Measurements from ENCODE around the gene PCSK9.

PCSK9 gene

DNA sequence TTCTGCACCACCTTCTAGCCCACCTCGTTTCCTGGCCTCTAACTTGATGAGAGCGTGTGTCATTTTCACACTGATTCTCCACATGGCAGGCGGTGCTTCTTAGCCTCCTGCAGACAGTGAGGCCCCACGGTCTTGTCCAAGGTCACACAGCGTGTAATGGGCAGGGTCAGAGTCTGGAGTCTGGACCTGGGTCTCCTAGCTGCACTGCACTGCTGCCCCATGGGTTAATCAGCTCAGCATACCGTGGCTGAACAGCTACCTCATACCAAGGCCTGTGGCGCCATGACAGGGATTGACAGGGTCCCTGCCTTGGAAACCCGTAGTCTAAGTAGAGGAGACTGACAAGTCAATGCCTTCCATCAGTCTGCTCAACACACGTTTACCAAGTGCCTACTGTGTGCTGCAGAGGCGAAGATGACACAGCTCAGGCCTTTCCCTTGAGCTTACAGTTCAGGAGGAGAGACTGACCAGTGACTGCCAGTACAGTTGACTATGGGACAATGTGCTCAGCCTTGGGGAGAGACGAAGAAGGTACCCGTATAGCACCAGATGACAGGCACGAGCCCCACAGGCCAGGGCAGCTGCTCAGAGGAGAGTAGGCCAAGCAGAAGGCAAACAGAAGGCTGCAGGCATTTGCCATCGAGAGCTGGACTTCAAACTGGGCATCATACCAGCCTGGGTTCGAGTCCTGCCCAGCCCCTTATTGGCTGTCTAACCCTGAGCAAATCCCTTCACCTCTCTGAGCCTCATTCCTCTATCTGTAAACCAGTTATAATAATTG, 5.5 kb downstream of the PCSK9 start:
- no peak for DNase-seq (ENCODE audit: low read depth)

- DNase-seq (ENCODE audit: low read depth): no peak
These were observed 6.1 kb downstream of the PCSK9 start for GRCh38 chr1:55045430-55045829.

DNA sequence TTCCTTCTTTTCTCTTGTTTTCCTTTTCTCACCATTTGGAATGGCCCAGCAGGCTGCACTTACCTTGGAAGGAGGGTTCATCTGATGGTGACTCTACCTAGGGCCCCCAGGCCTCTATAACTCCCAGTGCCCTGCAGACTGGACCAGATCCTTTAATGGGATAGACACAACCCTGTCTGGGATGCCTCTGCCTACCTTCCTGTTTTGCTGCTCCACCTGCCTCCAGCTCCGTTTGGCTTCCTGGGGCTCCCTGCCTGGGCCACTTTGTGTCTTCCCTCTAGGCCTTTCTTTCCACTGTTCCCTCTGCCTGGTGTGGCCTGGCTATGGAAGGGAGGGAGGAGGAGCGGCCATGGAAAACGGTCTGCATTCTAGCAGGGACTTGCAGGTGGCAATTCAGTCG, 7.5 kb downstream of the PCSK9 start:
- DNase-seq (ENCODE audit: low read depth): no peak

DNA sequence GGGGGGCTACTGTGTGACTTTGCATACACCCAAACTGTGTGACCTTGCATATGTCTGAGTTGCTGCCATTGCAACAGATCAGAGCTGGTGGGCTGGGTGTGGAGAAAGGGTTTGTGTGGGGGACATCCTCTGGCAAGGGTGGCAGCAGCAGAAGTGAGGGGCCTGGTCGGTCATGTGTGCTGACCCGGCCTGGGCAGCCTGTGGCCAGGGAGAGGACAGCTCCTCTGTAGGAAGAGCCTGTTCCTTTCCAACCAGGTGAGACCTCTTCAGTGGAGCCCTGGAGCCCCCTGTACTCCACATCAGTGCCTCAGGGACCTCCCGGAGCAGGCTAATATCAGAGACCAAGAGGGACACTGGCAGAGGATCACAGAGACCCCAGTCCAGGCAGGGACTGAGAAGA, 8.3 kb downstream of the PCSK9 start:
- DNase-seq (ENCODE audit: low read depth): no peak

DNA sequence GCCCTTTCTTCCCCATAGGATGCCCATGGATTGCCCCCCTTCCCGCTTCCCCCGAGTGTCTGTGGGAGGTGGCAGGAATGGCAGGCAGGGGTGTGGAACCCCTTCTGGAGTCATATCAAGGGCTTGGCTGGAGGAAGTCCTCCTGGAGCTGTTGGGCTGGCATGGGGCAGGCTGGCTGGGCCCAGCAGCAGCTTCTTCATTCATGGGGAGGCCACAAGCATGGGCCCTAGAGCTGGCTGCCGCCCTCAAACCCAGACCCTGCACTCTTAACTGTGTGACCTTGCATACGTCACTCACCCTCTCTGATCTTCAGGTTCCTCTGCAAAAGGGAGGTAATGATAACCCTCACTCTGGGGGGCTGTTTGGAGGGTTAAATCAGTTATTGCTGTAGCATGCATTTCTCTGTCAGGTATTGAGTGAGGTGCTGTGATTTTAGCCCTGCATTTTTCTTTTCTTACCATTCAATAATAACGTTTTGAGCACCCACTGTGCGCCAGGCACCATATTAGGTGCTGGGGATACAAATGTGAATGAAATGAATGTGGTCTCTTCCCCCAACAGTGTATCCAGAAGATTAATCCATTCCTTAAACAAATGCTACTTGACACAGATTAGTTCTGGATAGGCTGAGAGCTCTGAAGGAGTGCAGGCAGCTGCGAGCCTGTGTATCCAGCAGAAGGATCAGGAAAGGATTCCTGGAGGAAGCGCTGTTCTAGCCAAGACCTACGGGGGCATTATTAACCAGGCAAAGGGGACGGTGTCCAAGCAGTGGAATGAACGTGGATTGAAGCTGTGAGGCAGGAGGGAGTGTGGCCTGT, 9.3 kb downstream of the PCSK9 start:
- no peak for DNase-seq (ENCODE audit: low read depth)

DNA sequence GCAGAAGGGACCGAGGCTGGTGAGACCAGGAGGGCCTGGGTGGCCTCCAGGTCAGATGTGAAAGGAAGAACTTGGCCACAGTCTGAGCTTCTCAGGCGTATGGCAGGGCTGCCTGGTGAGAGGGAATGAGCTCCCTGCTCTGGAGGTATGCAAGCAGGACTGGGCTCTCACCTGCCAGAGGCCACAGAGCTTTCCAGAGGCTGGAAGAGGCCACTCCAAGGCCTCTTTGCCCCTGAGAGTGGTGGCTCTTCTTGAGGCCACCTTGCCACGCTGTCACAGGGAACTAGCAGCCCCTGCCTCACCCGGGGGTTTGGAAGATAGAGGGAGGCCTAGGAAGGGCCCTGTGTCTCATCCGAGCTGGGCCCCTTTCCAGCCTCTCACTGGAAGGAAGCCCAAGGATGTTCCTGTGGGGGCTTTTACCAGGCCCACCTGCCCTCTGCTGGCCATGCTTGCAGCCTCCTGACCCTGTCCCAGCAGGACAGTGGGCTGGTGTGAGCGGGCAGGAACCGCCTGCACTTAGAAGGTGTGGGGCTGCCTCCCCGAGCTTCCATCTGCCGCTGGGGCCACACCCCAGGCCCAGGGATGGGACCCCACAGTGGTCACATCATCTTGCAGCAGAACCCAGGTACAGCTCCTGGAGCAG, 10.0 kb downstream of the PCSK9 start:
- DNase-seq (ENCODE audit: low read depth): no peak

DNA sequence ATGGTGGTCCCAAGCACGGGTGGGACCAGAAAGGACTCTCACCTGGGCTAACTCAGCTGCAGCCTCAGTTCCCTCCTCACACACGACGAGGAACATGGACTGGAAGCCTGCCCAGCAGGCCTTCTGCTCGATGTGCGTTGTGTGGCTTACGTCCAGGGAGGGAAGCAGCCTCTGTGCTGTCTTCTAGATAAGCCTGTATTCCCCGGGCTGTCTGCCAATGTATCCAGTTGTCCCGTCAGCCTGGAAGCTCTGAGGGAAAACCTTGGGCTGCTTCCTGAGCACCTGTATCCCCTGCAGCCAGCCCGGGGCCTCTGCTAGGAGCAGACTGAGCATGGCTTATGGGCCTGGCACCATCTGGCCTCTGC, 10.5 kb downstream of the PCSK9 start:
- DNase-seq (ENCODE audit: low read depth): no peak

GRCh38 chr1:55050283-55050682, 10.9 kb downstream of the PCSK9 start:
- DNase-seq (ENCODE audit: low read depth): no peak

DNA sequence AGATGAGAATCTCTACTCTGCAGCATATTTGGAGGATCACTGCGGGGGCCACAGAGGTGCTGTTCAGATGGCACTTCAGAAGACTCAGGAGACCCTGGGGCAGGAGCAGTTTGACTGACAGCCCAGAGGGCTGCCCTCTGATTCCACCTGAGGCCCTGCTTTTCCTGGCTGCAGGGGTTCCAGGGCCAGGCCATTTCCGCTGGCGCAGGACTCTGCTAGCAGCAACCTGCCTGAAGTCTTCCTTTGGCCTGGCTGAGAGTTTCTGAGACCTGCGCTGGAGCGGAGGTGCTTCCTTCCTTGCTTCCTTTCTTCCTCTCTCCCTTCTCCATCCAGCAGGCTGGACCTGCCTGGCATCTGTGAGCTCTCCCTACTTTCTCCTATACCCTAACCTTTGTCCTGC, 11.8 kb downstream of the PCSK9 start:
- DNase-seq (ENCODE audit: low read depth): no peak

DNA sequence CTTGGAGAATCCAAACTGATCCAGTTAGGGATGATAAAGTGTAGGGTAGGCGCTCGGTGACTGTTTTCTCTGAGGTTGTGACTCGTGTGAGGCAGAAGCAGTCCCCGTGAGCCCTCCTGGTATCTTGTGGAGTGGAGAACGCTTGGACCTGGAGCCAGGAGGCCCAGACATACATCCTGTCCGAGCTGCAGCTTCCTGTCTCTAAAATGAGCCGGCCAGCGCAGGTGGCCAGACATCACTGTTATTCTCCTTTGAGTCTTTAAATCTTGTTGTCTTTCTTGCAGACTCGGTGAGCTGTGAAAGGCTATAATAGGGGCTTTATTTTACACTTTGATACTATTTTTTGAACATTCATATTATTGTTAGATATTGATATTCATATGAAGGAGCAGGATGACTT, 12.3 kb downstream of the PCSK9 start:
- DNase-seq (ENCODE audit: low read depth): no peak

DNA sequence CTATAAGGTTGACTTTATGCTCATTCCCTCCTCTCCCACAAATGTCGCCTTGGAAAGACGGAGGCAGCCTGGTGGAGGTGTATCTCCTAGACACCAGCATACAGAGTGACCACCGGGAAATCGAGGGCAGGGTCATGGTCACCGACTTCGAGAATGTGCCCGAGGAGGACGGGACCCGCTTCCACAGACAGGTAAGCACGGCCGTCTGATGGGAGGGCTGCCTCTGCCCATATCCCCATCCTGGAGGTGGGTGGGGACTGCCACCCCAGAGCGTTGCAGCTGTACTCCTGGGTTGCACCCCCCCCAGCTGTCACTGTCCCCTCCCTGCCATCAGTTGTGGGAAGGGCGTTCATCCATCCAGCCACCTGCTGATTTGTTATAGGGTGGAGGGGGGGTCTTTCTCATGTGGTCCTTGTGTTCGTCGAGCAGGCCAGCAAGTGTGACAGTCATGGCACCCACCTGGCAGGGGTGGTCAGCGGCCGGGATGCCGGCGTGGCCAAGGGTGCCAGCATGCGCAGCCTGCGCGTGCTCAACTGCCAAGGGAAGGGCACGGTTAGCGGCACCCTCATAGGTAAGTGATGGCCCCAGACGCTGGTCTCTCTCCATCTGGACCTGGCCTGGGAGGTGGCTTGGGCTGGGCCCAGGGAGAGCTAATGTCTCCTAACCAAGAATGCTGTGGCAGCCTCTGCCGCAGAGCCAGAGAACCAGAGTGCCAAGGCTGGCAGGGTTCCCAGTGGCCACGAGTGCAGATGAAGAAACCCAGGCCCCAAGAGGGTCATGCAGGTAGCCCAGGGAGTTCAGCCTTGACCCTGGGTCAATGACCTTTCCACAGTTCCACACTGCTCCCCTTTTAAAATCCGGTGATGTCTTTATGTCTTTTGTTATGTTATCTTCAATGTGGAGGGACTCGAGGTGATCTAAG, 13.1 kb downstream of the PCSK9 start:
- DNase-seq (ENCODE audit: low read depth): no peak

DNA sequence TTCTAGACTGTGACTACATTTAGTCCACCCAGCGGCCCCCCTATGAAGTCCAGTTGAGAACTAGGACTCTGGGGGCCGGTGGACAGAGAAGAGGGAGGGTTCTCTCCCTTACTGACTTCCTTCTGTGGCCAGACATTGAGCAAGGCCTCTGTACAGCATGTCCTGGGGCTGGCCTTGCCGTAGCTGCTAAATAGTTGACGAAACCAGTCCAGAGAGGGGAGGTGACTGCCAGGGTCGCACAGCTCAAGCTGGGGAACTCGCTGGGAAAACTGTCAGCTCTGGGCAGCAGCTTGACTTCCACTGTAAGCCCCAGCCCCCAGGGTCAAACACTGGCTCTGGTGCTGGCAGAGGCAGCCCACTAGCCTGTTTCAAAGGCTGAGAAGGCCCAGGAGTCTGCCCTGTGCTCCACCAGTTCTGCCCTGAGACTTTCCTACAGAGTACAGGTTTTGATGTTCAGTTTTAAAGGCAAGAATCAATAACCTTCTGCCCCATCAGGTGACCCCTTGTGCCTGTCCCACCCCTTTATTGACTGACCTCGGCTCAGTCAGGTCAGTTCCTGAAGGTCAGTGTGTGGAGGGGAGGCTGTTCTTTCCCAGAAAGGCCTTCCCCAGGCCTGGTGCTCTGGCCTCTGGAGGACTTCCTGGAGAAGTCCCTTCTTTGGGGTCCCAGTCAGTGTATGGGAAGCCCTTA, 14.1 kb downstream of the PCSK9 start:
- DNase-seq (ENCODE audit: low read depth): no peak

GRCh38 chr1:55054396-55054795, 15.0 kb downstream of the PCSK9 start:
- no peak for DNase-seq (ENCODE audit: low read depth)

DNA sequence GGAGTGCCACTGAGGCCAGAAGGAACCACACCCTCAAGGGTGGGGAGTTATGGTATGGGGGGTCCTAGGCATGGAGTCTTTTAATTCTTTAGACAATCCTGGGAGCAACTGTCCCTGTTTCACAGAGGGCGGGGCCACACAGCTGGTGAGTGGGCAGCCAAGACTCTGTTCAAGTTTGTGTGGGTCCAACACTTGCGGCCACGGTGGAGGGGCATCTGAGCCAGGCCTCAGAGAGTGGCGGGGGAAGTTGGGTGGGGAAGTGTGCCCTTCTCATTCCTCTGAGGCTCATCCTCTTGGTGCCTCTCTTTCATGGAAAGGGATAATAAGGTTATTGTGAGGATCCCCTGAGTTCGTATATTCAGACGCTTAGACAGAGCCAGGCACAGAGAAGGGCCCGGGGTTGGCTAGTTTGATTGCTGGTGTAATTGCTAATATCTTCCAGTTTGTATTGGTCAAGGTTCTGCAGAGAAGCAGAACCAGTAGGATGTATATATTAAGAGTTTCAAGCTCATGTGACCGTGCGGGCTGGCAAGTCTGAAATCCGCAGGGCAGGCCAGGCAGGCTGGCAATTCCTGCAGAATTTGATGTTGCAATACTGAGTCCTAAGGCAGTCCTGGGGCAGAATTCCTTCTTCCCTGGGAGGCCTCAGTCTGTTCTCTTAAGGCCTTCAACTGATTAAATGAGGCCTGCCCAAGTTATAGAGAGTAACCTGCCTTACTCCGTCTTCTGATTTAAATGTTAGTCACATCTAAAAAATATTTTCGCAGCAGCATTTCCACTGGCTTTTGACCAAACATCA, 15.9 kb downstream of the PCSK9 start:
- DNase-seq (ENCODE audit: low read depth): no peak

DNA sequence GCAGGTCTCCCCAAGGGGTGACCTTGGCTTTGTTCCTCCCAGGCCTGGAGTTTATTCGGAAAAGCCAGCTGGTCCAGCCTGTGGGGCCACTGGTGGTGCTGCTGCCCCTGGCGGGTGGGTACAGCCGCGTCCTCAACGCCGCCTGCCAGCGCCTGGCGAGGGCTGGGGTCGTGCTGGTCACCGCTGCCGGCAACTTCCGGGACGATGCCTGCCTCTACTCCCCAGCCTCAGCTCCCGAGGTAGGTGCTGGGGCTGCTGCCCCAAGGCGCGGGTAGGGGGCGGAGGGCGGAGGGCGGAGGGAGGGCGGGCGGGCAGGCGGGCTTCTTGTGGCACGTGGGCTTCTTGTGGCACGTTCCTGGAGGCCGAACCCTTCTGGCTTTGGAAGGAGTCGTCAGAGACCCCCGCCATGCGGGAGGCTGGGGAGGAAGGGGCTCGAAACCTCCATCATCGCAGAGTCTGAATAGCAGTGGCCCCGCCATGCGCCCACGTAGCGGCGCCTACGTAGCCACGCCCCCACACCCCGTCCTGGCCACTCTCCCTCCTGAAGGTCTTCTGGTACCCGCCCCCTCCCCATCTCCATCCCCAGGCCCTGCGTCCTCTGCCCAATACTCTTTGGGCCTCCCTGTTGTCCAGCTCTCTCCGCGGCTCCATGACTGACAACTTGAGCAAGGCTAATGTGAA, 16.7 kb downstream of the PCSK9 start:
- no peak for DNase-seq (ENCODE audit: low read depth)

GRCh38 chr1:55056632-55056992, 17.3 kb downstream of the PCSK9 start:
- DNase-seq (ENCODE audit: low read depth): no peak

DNA sequence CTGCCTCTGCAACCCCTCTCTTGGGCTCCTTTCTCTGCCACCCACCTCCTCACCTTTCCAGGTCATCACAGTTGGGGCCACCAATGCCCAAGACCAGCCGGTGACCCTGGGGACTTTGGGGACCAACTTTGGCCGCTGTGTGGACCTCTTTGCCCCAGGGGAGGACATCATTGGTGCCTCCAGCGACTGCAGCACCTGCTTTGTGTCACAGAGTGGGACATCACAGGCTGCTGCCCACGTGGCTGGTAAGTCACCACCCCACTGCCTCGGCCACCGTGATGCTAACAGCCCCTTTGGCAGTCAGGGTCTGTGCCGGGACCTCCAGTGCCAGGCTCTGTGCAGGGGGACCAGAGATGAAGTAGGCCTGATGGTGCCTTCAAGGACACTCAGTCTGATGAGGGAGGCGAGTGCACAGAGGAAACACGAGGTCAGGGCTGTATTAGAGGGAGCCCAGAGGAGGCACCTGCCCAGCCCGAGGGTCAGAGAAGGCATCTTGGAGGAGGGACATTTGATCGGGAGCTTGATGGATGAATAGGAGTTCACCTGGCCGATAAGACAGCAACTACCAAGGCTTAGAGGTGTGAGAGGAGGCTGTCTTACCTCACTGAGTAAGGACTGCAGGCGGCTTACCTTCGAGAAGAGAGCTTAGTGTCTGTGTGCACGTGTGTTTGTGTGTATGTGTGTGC, 18.1 kb downstream of the PCSK9 start:
- no peak for DNase-seq (ENCODE audit: low read depth)

DNA sequence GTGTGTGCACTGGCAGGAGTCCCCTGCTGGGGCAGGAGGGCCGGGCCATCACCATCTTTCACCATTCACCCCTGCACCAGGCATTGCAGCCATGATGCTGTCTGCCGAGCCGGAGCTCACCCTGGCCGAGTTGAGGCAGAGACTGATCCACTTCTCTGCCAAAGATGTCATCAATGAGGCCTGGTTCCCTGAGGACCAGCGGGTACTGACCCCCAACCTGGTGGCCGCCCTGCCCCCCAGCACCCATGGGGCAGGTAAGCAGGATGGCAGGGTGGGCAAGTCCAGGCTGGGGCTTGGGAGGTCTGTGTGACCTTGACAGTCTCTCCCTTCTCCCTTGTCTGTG, 18.6 kb downstream of the PCSK9 start:
- no peak for DNase-seq (ENCODE audit: low read depth)

GRCh38 chr1:55059302-55060132, 20.2 kb downstream of the PCSK9 start:
- DNase-seq (ENCODE audit: low read depth): no peak
